Activated CD8-positive, alpha-beta memory T cell treated with anti-CD3 and anti-CD28 coated beads, Interleukin-2, amount 10 ng/mL, durations not matched to agents 7 days and 5 days (primary cell): ENCODE measurements around the gene ADGB. TPM values are rescaled to one million over a fixed set of nuclear protein-coding genes. Genes with fewer than 3 reads are reported as not detected.

Source experiments
- ATAC-seq: fragments of 150-1000 bp; cut with Tn5 transposase; one replicate; pipeline ENCODE4 v1.10.0; 2021; ENCODE audit warnings: moderate library complexity
- CTCF ChIA-PET: fragments of 350-600 bp; sonication (Branson Sonifier 250); formaldehyde crosslinking; loops from one replicate; lab custom pipeline; 2021; ENCODE audit warnings: antibody characterized with exemption; lab: Charles Lee
- DNase-seq: peaks from one replicate; pipeline ENCODE4 v3.0.0-alpha.2; 2020
- H3K27ac Mint-ChIP-seq: one replicate; pipeline ENCODE4 v1.8.0; 2021; ENCODE audit warnings: mild to moderate bottlenecking, mixed read lengths
- H3K27me3 Mint-ChIP-seq: one replicate; pipeline ENCODE4 v1.8.0; 2021; ENCODE audit warnings: mixed read lengths
- H3K36me3 Mint-ChIP-seq: one replicate; pipeline ENCODE4 v1.8.0; 2021; ENCODE audit warnings: mild to moderate bottlenecking, mixed read lengths
- H3K4me1 Mint-ChIP-seq: one replicate; pipeline ENCODE4 v1.8.0; 2021; ENCODE audit warnings: mixed read lengths
- H3K4me3 Mint-ChIP-seq: one replicate; pipeline ENCODE4 v1.8.0; 2021; ENCODE audit warnings: mild to moderate bottlenecking, moderate library complexity, mixed read lengths
- H3K9me3 Mint-ChIP-seq: one replicate; pipeline ENCODE4 v1.8.0; 2022; ENCODE audit warnings: low read depth, mixed read lengths
- total RNA-seq, 2 experiments: library from RNA; stranded (reverse); gene quantifications; one replicate each; pipeline ENCODE4 v1.2.3, GENCODE V29; 2021

Gene ADGB
- total RNA-seq, 2 experiments from 2014 or later: not detected

GRCh38 chr6:146592451-146592850 is 6.3 kb upstream of the ADGB start:
- Mint-ChIP-seq H3K9me3 (no peaks in the 10 kb centered on the region), H3K36me3 (no peaks in the 10 kb centered on the region), H3K4me1 (no peaks in the 10 kb centered on the region), H3K27ac (no peak overlapping the region), H3K27me3 (no peaks in the 10 kb centered on the region), H3K4me3 (no peak overlapping the region)
- CTCF ChIA-PET: no interaction called here
- ATAC-seq (no peak), DNase-seq (no peak)

GRCh38 chr6:146593986-146594385 is 4.8 kb upstream of the ADGB start:
- Mint-ChIP-seq H3K36me3 (no peaks in the 10 kb centered on the region), H3K27ac (no peak overlapping the region), H3K4me3 (no peak overlapping the region), H3K27me3 (no peaks in the 10 kb centered on the region), H3K9me3 (no peaks in the 10 kb centered on the region), H3K4me1 (peaks cover 2% of the 10 kb centered on the region)
- DNase-seq: no peak
- ATAC-seq: no peak
- CTCF ChIA-PET: no interaction called here

DNA sequence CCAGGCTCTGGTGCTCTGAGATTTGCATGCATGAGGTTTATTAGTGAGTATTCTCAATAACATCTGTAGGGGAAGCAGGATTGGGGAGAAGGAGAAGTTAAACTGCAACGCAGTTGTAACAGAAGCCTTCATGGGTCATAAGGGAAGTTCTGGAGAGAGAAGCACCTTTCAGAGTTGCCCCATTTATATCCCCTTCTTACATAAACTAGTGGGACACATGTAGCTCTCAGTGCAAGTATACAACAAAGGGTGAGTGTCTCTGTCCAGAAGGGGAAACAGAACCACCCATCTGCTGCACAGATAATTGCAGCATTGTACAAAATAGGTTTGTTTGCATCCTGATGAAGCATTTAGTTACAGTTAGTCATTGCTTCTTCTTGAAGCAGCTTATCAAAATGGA is 4.3 kb upstream of the ADGB start:
- H3K9me3 Mint-ChIP-seq: no peaks in the 10 kb centered on the region
- H3K27me3 Mint-ChIP-seq: no peaks in the 10 kb centered on the region
- no peak for DNase-seq
- H3K36me3 Mint-ChIP-seq: no peaks in the 10 kb centered on the region
- CTCF ChIA-PET: no interaction called here
- H3K27ac Mint-ChIP-seq: no peak overlapping the region
- peaks cover 4% of the 10 kb centered on the region for H3K4me1 Mint-ChIP-seq
- H3K4me3 Mint-ChIP-seq: no peak overlapping the region
- ATAC-seq: no peak

DNA sequence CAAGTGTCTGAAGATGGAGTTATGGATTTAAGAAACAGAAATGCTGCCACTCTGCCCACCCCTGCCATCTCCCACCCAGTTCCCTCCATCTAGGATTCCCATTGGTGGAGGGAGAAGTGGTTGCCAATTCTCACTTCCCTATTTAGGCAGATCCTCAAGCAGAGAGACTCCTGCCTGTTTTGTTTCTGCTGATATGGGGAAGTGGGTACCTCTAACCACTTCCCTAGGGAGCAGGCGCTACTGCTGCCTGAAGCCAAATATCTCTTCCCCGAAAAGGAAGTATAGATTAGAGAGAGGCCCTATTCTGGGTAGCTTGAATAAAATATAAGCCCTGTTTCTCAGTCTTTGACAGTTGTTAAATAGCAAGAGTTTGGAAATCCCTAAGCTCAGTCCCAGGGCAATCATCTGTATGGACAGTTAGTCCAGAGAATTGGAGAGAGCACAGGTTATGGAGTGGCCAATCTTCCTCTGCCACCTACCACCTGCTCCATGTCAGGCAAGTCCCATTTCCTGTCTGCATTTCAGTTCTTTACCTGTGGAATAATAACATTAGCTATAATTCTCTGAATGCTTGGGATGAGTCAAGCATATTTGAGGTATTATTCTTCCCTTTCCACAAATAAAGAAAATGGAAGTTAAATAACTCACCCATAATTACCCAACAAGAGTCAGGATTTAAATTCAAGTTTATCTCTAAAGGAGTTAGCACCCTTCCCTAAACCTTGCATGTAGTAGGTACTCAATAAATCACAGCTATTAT is 2.6 kb upstream of the ADGB start:
- Mint-ChIP-seq H3K4me3 (no peak overlapping the region), H3K27me3 (no peaks in the 10 kb centered on the region), H3K27ac (no peak overlapping the region), H3K36me3 (no peaks in the 10 kb centered on the region), H3K4me1 (peaks cover 4% of the 10 kb centered on the region), H3K9me3 (no peaks in the 10 kb centered on the region)
- CTCF ChIA-PET: no interaction called here
- no peak for DNase-seq
- ATAC-seq: no peak

DNA sequence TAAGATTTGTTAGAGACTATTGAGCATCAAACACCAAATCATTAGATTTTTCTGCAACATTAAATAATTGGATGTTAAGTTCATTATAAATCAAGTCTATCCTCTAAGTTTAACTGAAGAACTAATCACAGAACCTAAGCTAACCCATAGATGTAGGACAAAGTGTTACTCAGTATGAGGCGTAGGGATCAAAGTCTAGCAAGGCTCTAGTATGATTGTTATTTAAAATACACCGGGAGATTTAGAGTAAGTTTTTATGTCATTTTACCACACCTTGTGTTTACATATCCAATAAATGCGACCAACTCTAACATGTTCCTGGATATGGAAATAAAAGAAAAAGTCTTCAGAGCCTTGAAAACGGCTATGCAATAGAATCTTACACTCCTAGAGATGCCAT is 2.6 kb downstream of the ADGB start:
- H3K4me3 Mint-ChIP-seq: no peak overlapping the region
- H3K27me3 Mint-ChIP-seq: no peaks in the 10 kb centered on the region
- DNase-seq: no peak
- no peak for ATAC-seq
- CTCF ChIA-PET: no interaction called here
- no peaks in the 10 kb centered on the region for H3K36me3 Mint-ChIP-seq
- peaks cover 4% of the 10 kb centered on the region for H3K4me1 Mint-ChIP-seq
- H3K27ac Mint-ChIP-seq: no peak overlapping the region
- no peaks in the 10 kb centered on the region for H3K9me3 Mint-ChIP-seq

- CTCF ChIA-PET: no interaction called here
- H3K27ac Mint-ChIP-seq: no peak overlapping the region
- no peak overlapping the region for H3K4me3 Mint-ChIP-seq
- ATAC-seq (no peak), DNase-seq (no peak)
- H3K9me3 Mint-ChIP-seq: no peaks in the 10 kb centered on the region
- peaks cover 4% of the 10 kb centered on the region for H3K4me1 Mint-ChIP-seq
- H3K27me3 Mint-ChIP-seq: no peaks in the 10 kb centered on the region
- no peaks in the 10 kb centered on the region for H3K36me3 Mint-ChIP-seq
Measured at GRCh38 chr6:146602526-146602925, 3.8 kb downstream of the ADGB start.

- Mint-ChIP-seq H3K36me3 (no peaks in the 10 kb centered on the region), H3K27me3 (no peaks in the 10 kb centered on the region), H3K4me1 (no peaks in the 10 kb centered on the region), H3K9me3 (peaks cover 4% of the 10 kb centered on the region), H3K4me3 (no peak overlapping the region), H3K27ac (no peak overlapping the region)
- CTCF ChIA-PET: no interaction called here
- no peak for ATAC-seq
- DNase-seq: no peak
Measured at GRCh38 chr6:146613947-146614346, 15.2 kb downstream of the ADGB start.

GRCh38 chr6:146620655-146621054 is 21.9 kb downstream of the ADGB start:
- DNase-seq (no peak), ATAC-seq (no peak)
- H3K27me3 Mint-ChIP-seq: no peaks in the 10 kb centered on the region
- no peak overlapping the region for H3K27ac Mint-ChIP-seq
- no peaks in the 10 kb centered on the region for H3K4me1 Mint-ChIP-seq
- H3K4me3 Mint-ChIP-seq: no peak overlapping the region
- CTCF ChIA-PET: no interaction called here
- no peaks in the 10 kb centered on the region for H3K36me3 Mint-ChIP-seq
- H3K9me3 Mint-ChIP-seq: peaks cover 7% of the 10 kb centered on the region

GRCh38 chr6:146628350-146628749 is 29.6 kb downstream of the ADGB start:
- no peak overlapping the region for H3K4me3 Mint-ChIP-seq
- no peaks in the 10 kb centered on the region for H3K36me3 Mint-ChIP-seq
- CTCF ChIA-PET: no interaction called here
- H3K9me3 Mint-ChIP-seq: peaks cover 2% of the 10 kb centered on the region
- no peak overlapping the region for H3K27ac Mint-ChIP-seq
- DNase-seq (no peak), ATAC-seq (no peak)
- H3K4me1 Mint-ChIP-seq: no peaks in the 10 kb centered on the region
- H3K27me3 Mint-ChIP-seq: no peaks in the 10 kb centered on the region

DNA sequence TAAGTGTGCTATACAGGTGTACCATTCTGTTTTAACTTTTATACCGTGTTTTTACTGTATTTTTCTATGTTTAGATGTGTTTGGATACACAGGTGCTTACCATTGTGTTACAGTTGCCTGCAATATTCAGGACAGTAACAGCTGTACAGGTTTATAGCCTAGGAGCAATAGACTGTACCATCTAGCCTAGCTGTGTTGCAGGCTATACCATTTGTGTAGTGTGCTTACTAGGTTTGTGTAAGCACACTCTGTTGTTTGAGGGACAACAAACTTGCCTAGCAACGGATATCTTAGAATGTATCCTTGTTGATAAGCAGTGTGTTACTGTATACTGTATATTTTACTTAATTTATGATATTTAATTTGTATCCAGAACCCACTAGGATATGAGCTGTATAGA is 35.2 kb downstream of the ADGB start:
- H3K36me3 Mint-ChIP-seq: no peaks in the 10 kb centered on the region

GRCh38 chr6:146635165-146635564 is 36.4 kb downstream of the ADGB start:
- Mint-ChIP-seq H3K4me1 (no peaks in the 10 kb centered on the region), H3K27ac (no peak overlapping the region), H3K9me3 (no peaks in the 10 kb centered on the region), H3K36me3 (no peaks in the 10 kb centered on the region), H3K27me3 (no peaks in the 10 kb centered on the region), H3K4me3 (no peak overlapping the region)
- CTCF ChIA-PET: no interaction called here
- ATAC-seq (no peak), DNase-seq (no peak)

More for the DNA sequence above, 35.2 kb downstream of the ADGB start:
- no peaks in the 10 kb centered on the region for H3K4me1 Mint-ChIP-seq
- no peaks in the 10 kb centered on the region for H3K27me3 Mint-ChIP-seq
- no peak overlapping the region for H3K4me3 Mint-ChIP-seq
- H3K27ac Mint-ChIP-seq: no peak overlapping the region
- CTCF ChIA-PET: no interaction called here
- ATAC-seq (no peak), DNase-seq (no peak)
- no peaks in the 10 kb centered on the region for H3K9me3 Mint-ChIP-seq

GRCh38 chr6:146636481-146636880 is 37.7 kb downstream of the ADGB start:
- Mint-ChIP-seq H3K4me1 (no peaks in the 10 kb centered on the region), H3K36me3 (no peaks in the 10 kb centered on the region)
- ATAC-seq: no peak

DNA sequence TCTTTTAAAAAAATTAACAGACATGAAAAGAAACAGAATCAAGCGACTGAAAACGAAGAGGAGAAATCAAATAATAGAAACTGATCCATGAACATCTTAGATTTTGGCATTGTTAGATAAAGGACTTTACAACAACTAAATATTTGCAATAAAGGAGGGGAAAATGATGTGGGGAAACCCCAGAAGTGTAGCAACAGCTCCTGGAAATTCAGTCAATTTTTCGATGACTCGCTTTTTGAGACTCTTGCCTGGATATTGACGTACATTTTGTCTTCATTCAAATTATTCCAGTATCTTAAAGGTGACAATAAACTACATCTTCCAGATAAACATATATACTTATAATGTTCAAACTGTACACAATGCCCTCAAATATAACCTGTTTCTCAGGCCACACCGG is 44.1 kb downstream of the ADGB start:
- CTCF ChIA-PET: no interaction called here
- Mint-ChIP-seq H3K36me3 (no peaks in the 10 kb centered on the region), H3K27me3 (no peaks in the 10 kb centered on the region), H3K9me3 (no peaks in the 10 kb centered on the region), H3K27ac (no peak overlapping the region), H3K4me1 (no peaks in the 10 kb centered on the region), H3K4me3 (no peak overlapping the region)
- DNase-seq (no peak), ATAC-seq (no peak)

More at GRCh38 chr6:146636481-146636880, 37.7 kb downstream of the ADGB start:
- CTCF ChIA-PET: no interaction called here
- Mint-ChIP-seq H3K27ac (no peak overlapping the region), H3K9me3 (no peaks in the 10 kb centered on the region), H3K4me3 (no peak overlapping the region), H3K27me3 (no peaks in the 10 kb centered on the region)
- no peak for DNase-seq

GRCh38 chr6:146650799-146651481 is 52.2 kb downstream of the ADGB start:
- H3K9me3 Mint-ChIP-seq: no peaks in the 10 kb centered on the region
- no peaks in the 10 kb centered on the region for H3K27me3 Mint-ChIP-seq
- no peak overlapping the region for H3K4me3 Mint-ChIP-seq
- CTCF ChIA-PET: no interaction called here
- DNase-seq (no peak), ATAC-seq (no peak)
- no peaks in the 10 kb centered on the region for H3K36me3 Mint-ChIP-seq
- no peaks in the 10 kb centered on the region for H3K4me1 Mint-ChIP-seq
- no peak overlapping the region for H3K27ac Mint-ChIP-seq
